ENCODE measurements around the gene PUM1.

Gene PUM1

GRCh38 chr1:30903343-30904034 is 162.0 kb downstream of the PUM1 start:
- no peak for DNase-seq

GRCh38 chr1:30902593-30903290 is 162.8 kb downstream of the PUM1 start:
- no peak for DNase-seq

- DNase-seq = no peak
Measured at GRCh38 chr1:30901798-30902581, 163.5 kb downstream of the PUM1 start.

- no peak for DNase-seq
Measured at GRCh38 chr1:30900931-30901560, 164.5 kb downstream of the PUM1 start.

GRCh38 chr1:30900486-30900885 is 165.0 kb downstream of the PUM1 start:
- DNase-seq = no peak

- DNase-seq = no peak
Measured at GRCh38 chr1:30899577-30900389, 165.7 kb downstream of the PUM1 start.

GRCh38 chr1:30898031-30898815 is 167.3 kb downstream of the PUM1 start:
- no peak for DNase-seq

- no peak for DNase-seq
Measured at GRCh38 chr1:30896905-30897304, 168.6 kb downstream of the PUM1 start.

GRCh38 chr1:30895944-30896660 is 169.4 kb downstream of the PUM1 start:
- no peak for DNase-seq

GRCh38 chr1:30895382-30895943 is 170.1 kb downstream of the PUM1 start:
- DNase-seq = no peak

- no peak for DNase-seq
Measured at GRCh38 chr1:30894508-30894973, 171.0 kb downstream of the PUM1 start.

- DNase-seq = no peak
Measured at GRCh38 chr1:30893776-30894507, 171.6 kb downstream of the PUM1 start.

- no peak for DNase-seq
Measured at GRCh38 chr1:30892671-30893073, 172.8 kb downstream of the PUM1 start.

- DNase-seq = no peak
Measured at GRCh38 chr1:30891227-30891552, 174.3 kb downstream of the PUM1 start.

- no peak for DNase-seq
Measured at GRCh38 chr1:30890502-30891226, 174.9 kb downstream of the PUM1 start.

- no peak for DNase-seq
Measured at GRCh38 chr1:30889511-30889910, 176.0 kb downstream of the PUM1 start.

GRCh38 chr1:30888975-30889374 is 176.5 kb downstream of the PUM1 start:
- no peak for DNase-seq

- DNase-seq = no peak
Measured at GRCh38 chr1:30888391-30888790, 177.1 kb downstream of the PUM1 start.

Measured in CD4-positive, alpha-beta T cell treated with Interleukin-21 for 1 hour (primary cell).